Transverse colon (tissue), 4 donors: Measurements from ENCODE around the gene XYLT1.

Experiments used
- POLR2AphosphoS5 ChIP-seq, 3 donors: sonication (generic); formaldehyde crosslinking; IDR thresholded peaks; one replicate each; pipeline ENCODE4 v1.6.1; 2016; ENCODE audit warnings: antibody characterized with exemption in 3 of 3
- TF ChIP-seq, protein P1 (sequence below), 5 experiments: fragments of 200-600 bp in 3 of 5; fragments of 450-650 bp in 2 of 5; sonication (generic) in 3 of 5; IDR thresholded peaks; 1 replicate in 2 of 5; 2 replicates in 3 of 5; pipeline ENCODE4 v1.5.1; 2016 to 2017; ENCODE audit warnings: antibody characterized with exemption in 5 of 5, inconsistent platforms in 3 of 5, mild to moderate bottlenecking in 2 of 5, moderate library complexity in 1 of 5

DNA sequence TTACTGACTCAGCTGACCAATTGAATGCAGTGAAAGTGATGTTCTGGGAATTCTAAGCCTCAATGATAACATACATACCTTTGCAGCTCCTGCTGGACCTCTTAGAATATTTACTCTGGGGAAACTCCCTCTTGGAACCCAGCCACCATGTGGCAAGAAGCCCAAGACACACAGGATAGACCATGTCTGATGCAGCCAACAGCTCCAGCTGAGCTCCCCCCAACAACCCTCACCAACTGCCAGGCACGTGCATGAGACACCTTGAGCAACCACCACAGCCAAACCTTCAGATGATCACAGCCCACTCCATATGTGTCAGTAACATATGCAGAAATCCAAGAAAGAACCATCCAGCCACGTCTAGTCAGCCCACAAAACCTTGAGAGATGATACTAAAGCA, 53.0 kb downstream of the XYLT1 start:
- TF ChIP-seq, protein P1, sequence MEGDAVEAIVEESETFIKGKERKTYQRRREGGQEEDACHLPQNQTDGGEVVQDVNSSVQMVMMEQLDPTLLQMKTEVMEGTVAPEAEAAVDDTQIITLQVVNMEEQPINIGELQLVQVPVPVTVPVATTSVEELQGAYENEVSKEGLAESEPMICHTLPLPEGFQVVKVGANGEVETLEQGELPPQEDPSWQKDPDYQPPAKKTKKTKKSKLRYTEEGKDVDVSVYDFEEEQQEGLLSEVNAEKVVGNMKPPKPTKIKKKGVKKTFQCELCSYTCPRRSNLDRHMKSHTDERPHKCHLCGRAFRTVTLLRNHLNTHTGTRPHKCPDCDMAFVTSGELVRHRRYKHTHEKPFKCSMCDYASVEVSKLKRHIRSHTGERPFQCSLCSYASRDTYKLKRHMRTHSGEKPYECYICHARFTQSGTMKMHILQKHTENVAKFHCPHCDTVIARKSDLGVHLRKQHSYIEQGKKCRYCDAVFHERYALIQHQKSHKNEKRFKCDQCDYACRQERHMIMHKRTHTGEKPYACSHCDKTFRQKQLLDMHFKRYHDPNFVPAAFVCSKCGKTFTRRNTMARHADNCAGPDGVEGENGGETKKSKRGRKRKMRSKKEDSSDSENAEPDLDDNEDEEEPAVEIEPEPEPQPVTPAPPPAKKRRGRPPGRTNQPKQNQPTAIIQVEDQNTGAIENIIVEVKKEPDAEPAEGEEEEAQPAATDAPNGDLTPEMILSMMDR (IDR thresholded peaks at IDR 0.05), result no peak
- no peak for TF ChIP-seq POLR2AphosphoS5 (IDR thresholded peaks at IDR 0.05)
